Thoracic aorta (tissue), 2 donors: ENCODE data around the gene SEPTIN1. TPM values are rescaled to one million over a fixed set of nuclear protein-coding genes. Genes with fewer than 3 reads are reported as not detected.

Source experiments
- ATAC-seq: fragments of 150-250 bp; one replicate; pipeline ENCODE4 v1.8.0; 2017; ENCODE audit warnings: low read depth; ENCODE audit not compliant: insufficient number of reproducible peaks, low FRiP score
- DNase-seq: peaks from one replicate; pipeline ENCODE4 v3.0.0-alpha.2; 2020; ENCODE audit warnings: low spot score
- H3K27ac ChIP-seq, 2 donors: fragments of 200-600 bp; sonication (generic); 1 replicate in 1 of 2; 2 replicates in 1 of 2; pipeline ENCODE4 v1.5.1; 2016; ENCODE audit warnings: mild to moderate bottlenecking in 2 of 2, moderate library complexity in 2 of 2
- H3K27me3 ChIP-seq: fragments of 200-600 bp; sonication (generic); replicated peaks from 2 replicates; pipeline ENCODE4 v1.6.0; 2016; ENCODE audit warnings: mild to moderate bottlenecking; ENCODE audit not compliant: insufficient read depth
- H3K36me3 ChIP-seq: fragments of 200-600 bp; sonication (generic); one replicate; pipeline ENCODE4 v1.5.1; 2016
- H3K4me1 ChIP-seq, 2 donors: fragments of 200-600 bp; sonication (generic); 1 replicate in 1 of 2; 2 replicates in 1 of 2; pipeline versions ENCODE4 v1.5.1 to v1.6.0; 2016; ENCODE audit warnings: low read depth in 2 of 2, mild to moderate bottlenecking in 1 of 2; ENCODE audit not compliant: control insufficient read depth in 1 of 2
- H3K4me3 ChIP-seq: fragments of 200-600 bp; sonication (generic); 2 replicates; pipeline ENCODE4 v1.5.1; 2016; ENCODE audit warnings: mild to moderate bottlenecking
- H3K9me3 ChIP-seq: fragments of 200-600 bp; sonication (generic); 2 replicates; pipeline ENCODE4 v1.5.1; 2016
- total RNA-seq, 2 donors: library from RNA; depleted of rRNA; stranded (reverse); fragments of >200 nt; gene quantifications; one replicate each; pipeline versions ENCODE4 v1.1.0 to v1.2.3, GENCODE V29; 2016
- TF ChIP-seq, protein P1 (sequence below): fragments of 200-600 bp; sonication (generic); IDR thresholded peaks from one replicate; pipeline ENCODE4 v1.5.1; 2019; ENCODE audit warnings: antibody characterized with exemption

SEPTIN1 gene
- total RNA-seq, 2 donors from 2014 or later, result 3.0 to 4.2 TPM

DNA sequence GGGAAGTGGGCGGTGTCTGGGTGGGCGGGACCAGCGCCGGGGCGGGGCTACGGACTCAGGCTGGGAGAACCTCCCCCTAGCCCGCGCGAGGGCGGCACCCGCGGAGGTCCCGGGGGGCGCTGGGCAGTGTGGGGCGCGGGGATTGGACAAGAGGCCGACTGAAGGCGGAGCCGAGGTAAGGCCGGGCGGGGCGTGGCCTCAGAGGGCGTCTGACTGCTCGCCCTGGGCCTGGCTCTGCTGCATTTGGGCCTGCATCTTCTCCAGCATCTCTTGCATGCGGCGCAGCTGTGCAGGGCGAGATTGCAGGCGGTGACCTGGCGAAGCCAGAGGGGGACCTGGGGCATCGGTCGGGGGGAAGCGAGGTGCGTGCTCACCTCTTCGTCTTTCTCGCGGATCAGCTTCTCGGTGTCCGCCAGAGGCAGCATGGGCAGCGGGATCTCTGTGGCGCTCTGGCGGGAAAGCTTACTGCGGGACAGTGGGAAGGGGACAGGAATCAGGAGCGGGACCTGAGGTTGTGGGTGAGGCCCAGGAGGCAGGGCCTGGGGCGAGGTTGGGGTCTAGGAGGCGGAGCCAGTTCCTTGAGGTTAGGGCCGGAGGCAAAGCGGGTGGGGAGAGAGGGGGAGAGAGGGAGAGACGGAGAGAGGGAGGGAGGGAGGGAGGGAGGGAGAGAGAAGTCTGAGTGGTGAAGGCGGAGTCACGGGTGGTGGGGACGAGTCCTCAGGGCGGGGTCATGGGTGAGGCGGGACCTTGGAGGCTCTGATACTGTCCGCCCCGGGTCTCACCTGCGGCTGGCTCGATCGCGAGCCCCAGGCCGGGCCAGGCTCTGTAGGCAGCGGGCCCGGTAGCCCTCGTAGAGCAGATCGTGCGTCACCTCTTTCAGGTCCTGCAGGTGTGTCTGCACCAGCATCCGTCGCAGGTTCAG, 3.9 kb downstream of the SEPTIN1 start:
- TF ChIP-seq, protein P1, sequence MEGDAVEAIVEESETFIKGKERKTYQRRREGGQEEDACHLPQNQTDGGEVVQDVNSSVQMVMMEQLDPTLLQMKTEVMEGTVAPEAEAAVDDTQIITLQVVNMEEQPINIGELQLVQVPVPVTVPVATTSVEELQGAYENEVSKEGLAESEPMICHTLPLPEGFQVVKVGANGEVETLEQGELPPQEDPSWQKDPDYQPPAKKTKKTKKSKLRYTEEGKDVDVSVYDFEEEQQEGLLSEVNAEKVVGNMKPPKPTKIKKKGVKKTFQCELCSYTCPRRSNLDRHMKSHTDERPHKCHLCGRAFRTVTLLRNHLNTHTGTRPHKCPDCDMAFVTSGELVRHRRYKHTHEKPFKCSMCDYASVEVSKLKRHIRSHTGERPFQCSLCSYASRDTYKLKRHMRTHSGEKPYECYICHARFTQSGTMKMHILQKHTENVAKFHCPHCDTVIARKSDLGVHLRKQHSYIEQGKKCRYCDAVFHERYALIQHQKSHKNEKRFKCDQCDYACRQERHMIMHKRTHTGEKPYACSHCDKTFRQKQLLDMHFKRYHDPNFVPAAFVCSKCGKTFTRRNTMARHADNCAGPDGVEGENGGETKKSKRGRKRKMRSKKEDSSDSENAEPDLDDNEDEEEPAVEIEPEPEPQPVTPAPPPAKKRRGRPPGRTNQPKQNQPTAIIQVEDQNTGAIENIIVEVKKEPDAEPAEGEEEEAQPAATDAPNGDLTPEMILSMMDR, result no peak
- H3K9me3 ChIP-seq, result no peaks in the 10 kb centered on the region
- no peaks in the 10 kb centered on the region for H3K27me3 ChIP-seq
- H3K4me1 ChIP-seq, result peaks cover 7 to 19% of the 10 kb centered on the region in 2 donors
- peak overlapping the region; percentile 100 for H3K27ac ChIP-seq
- H3K36me3 ChIP-seq, result no peaks in the 10 kb centered on the region
- peak; percentile 87 for ATAC-seq
- peak; percentile 94 for DNase-seq
- H3K4me3 ChIP-seq, result peak overlapping the region; percentile 96

DNA sequence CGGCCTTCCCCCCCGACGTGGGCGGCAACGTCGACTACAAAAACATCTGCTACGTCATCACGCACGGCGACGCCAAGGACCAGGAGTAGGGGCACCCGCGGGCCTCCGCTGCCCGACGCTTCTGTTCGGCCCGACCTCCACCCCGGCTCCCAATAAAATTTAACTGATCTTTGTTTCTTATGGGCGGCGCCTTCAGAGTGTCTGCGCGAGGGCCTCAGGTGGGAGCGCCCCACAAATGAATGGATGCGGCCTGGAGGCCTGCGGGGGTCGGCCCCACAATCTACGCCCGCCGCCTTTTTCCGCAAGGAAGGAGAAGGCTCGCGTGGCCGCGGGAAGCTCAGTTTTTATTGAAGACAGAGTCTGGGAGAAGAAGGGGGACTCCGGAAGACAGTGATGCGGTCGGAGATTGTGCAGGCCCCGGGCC, 4.5 kb downstream of the SEPTIN1 start:
- DNase-seq (peak; percentile 85), ATAC-seq (peak; percentile 74)
- Histone ChIP-seq H3K4me1 (peaks cover 7 to 19% of the 10 kb centered on the region in 2 donors), H3K4me3 (peak overlapping the region; percentile 96), H3K9me3 (no peaks in the 10 kb centered on the region), H3K27ac (peak overlapping the region; percentile 100), H3K27me3 (no peaks in the 10 kb centered on the region), H3K36me3 (no peaks in the 10 kb centered on the region)
- TF ChIP-seq, protein P1, result no peak

DNA sequence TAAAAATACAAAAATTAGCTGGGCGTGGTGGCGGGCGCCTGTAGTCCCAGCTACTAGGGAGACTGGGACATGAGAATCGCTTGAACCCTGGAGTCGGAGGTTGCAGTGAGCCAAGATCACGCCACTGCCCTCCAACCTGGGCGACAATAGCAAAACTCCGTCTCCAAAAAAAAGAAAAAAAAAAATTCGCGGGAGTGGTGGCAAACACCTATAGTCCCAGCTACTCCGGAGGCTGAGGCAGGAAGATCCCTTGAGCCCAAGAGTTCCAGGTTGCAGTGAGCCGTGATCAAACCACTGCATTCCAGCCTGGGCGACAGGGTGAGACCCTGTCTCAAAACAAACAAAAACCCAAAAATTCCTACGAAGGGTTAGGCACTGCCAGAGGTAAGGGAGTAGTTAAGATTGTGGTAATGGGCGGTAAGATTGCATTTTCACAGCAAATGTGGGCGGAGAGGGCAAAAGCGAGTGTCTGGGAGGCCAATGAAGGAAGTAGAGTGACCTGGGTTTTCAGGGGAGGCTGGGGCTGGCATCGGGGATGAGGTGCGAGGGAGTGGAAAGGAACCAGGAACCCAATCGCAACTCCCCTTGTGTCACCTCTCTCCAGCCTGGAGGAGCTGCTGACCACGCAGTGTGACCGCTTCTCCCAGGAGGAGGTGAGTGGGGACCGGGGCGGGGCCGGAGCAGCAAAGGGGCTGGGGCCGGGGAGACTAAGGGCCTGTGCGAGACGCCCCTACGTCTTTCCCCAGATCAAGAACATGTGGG, 5.1 kb downstream of the SEPTIN1 start:
- ATAC-seq (no peak), DNase-seq (no peak)
- H3K4me1 ChIP-seq, result peaks cover 7 to 19% of the 10 kb centered on the region in 2 donors
- H3K27me3 ChIP-seq, result no peaks in the 10 kb centered on the region
- TF ChIP-seq, protein P1, result no peak
- no peaks in the 10 kb centered on the region for H3K36me3 ChIP-seq
- H3K9me3 ChIP-seq, result no peaks in the 10 kb centered on the region
- peak overlapping the region; percentile 100 for H3K27ac ChIP-seq
- peak overlapping the region; percentile 96 for H3K4me3 ChIP-seq

DNA sequence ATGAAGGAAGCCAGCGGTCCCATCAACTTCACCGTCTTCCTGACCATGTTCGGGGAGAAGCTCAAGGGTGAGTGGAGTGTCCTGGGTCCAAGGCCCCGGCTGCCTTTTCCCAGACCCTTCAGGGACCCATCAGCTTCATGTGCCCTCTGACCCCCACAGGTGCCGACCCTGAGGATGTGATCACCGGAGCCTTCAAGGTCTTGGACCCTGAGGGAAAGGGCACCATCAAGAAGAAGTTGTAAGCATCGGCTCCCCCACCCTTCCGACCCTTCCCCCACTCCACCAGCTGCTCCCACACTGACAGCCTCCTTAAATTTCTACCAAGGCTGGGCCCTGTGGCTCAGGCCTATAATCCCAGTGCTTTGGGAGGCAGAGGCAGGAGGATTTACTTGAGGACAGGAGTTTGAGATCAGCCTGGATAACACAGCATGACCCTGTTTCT, 5.9 kb downstream of the SEPTIN1 start:
- Histone ChIP-seq H3K9me3 (no peaks in the 10 kb centered on the region), H3K4me1 (peaks cover 7 to 21% of the 10 kb centered on the region in 2 donors), H3K4me3 (no peak overlapping the region), H3K27me3 (no peaks in the 10 kb centered on the region), H3K27ac (peak overlapping the region; percentile 100), H3K36me3 (no peaks in the 10 kb centered on the region)
- DNase-seq, result no peak
- no peak for ATAC-seq
- TF ChIP-seq, protein P1, result no peak

DNA sequence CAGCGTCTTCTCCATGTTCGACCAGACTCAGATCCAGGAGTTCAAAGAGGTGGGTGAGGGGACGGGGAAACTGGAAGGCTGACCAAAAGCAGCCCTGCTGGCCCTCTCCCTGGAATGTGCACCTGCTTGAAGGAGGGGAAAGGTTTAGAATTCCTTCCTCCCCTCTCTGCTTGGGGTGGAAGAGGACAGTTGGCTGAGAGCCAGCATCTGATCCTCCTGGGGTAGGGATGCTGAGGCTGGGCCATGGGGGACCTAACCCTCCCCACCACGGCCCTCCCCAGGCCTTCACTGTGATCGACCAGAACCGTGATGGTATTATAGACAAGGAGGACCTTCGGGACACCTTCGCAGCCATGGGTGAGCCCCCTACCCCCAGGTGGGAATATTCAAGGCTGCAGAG, 6.5 kb downstream of the SEPTIN1 start:
- Histone ChIP-seq H3K27ac (no peak overlapping the region), H3K4me3 (no peak overlapping the region), H3K4me1 (peaks cover 7 to 24% of the 10 kb centered on the region in 2 donors), H3K27me3 (no peaks in the 10 kb centered on the region), H3K9me3 (no peaks in the 10 kb centered on the region), H3K36me3 (no peaks in the 10 kb centered on the region)
- TF ChIP-seq, protein P1, result no peak
- DNase-seq, result no peak
- ATAC-seq, result no peak
